AG04449 (cell line): ENCODE data around the gene TMEM69.
"Not testable (repeated sequence)": the region's sequence is repeated elsewhere in the genome, so short reads cannot be mapped to it uniquely, and the experiment has no call there.

ENCODE experiments used
- CTCF ChIA-PET: fragments of 350-600 bp; formaldehyde crosslinking; extraction: SDS; loops from one replicate; lab custom pipeline; 2021; ENCODE audit warnings: antibody characterized with exemption; lab: Yijun Ruan, JAX
- POLR2A ChIA-PET: fragments of 400-600, 350-600 bp; formaldehyde crosslinking; extraction: SDS; loops from one replicate; lab custom pipeline; 2020; ENCODE audit warnings: antibody characterized with exemption, inconsistent platforms; lab: Yijun Ruan, JAX
- DNase-seq: peaks from one replicate; pipeline ENCODE4 v3.0.0-alpha.2; 2010; ENCODE audit warnings: low read depth, low spot score
- H3K4me3 ChIP-seq: 2 replicates; pipeline ENCODE4 v1.5.1; 2011; ENCODE audit warnings: low read depth, mild to moderate bottlenecking, control low read depth, low read length
- CTCF ChIP-seq: IDR thresholded peaks from one replicate; pipeline ENCODE4 v1.5.1; 2011; ENCODE audit warnings: mild to moderate bottlenecking, moderate library complexity, low read length, control low read depth, inconsistent platforms; ENCODE audit not compliant: insufficient read depth; ENCODE audit errors: missing control alignments

TMEM69 gene

GRCh38 chr1:45684402-45684801 is 3.6 kb upstream of the TMEM69 start:
- H3K4me3 ChIP-seq, result peak overlapping the region; percentile 99
- ChIA-PET POLR2A (no interaction called here), CTCF (no interaction called here)
- TF ChIP-seq CTCF, result no peak
- no peak for DNase-seq

GRCh38 chr1:45685308-45686014 is 2.5 kb upstream of the TMEM69 start:
- no peak for TF ChIP-seq CTCF
- CTCF ChIA-PET, result interaction anchor here (0.9 kb wide), 2 partner anchors 10 to 159 kb away, joined by 3 read pairs; no protein-coding TSS in a partner anchor
- POLR2A ChIA-PET, result interaction anchor here (0.6 to 1.2 kb wide), 3 partner anchors 73 to 1421 kb away, joined by 3 to 6 read pairs (median 3); partner anchors contain the start of gene PRDX1
- no peak for DNase-seq
- peak overlapping the region; percentile 99 for H3K4me3 ChIP-seq

GRCh38 chr1:45686015-45686287 is 2.0 kb upstream of the TMEM69 start:
- ChIA-PET POLR2A (interaction anchor here (0.6 to 1.2 kb wide), 4 partner anchors 74 to 1422 kb away, joined by 3 to 6 read pairs (median 3); partner anchors contain the start of gene PRDX1), CTCF (interaction anchor here (0.9 kb wide), 2 partner anchors 9 to 158 kb away, joined by 3 read pairs; no protein-coding TSS in a partner anchor)
- H3K4me3 ChIP-seq, result peak overlapping the region; percentile 99
- DNase-seq, result no peak
- no peak for TF ChIP-seq CTCF

- no peak for TF ChIP-seq CTCF
- CTCF ChIA-PET, result interaction anchor here (0.9 to 1.0 kb wide), 3 partner anchors 8 to 158 kb away, joined by 3 read pairs; no protein-coding TSS in a partner anchor
- DNase-seq, result peak; percentile 80
- POLR2A ChIA-PET, result interaction anchor here (0.6 to 1.2 kb wide), 6 partner anchors 7 to 1422 kb away, joined by 3 to 6 read pairs (median 3); partner anchors contain the start of gene PRDX1
- H3K4me3 ChIP-seq, result peak within 1 kb of the TSS; percentile 99
Measured at GRCh38 chr1:45686288-45687013, 1.5 kb upstream of the TMEM69 start, which contains the start of gene GPBP1L1. Gene GPBP1L1 (minus strand): TSS chr1:45686533. CDS start chr1:45659087, 27,446 bp downstream.

GRCh38 chr1:45687014-45687753 is 797 bp upstream of the TMEM69 start:
- H3K4me3 ChIP-seq, result peak overlapping the region; percentile 99
- DNase-seq, result peak; percentile 96
- CTCF ChIA-PET, result interaction anchor here (1.0 kb wide), 1 partner anchor 9 kb away, joined by 3 read pairs; no protein-coding TSS in a partner anchor
- no peak for TF ChIP-seq CTCF
- POLR2A ChIA-PET, result interaction anchor here (0.6 to 1.0 kb wide), 4 partner anchors 8 to 443 kb away, joined by 3 read pairs; no protein-coding TSS in a partner anchor

GRCh38 chr1:45693811-45694210 is 5.8 kb downstream of the TMEM69 start:
- CTCF ChIA-PET, H3K4me3 ChIP-seq, POLR2A ChIA-PET, DNase-seq: not testable (repeated sequence)
